K562 (cell line): Measurements from ENCODE around the gene R3HDM2. TPM values are rescaled to one million over a fixed set of nuclear protein-coding genes. Genes with fewer than 3 reads are reported as not detected.
A peak's percentile ranks its signal among the peaks of the same experiment; 100 is the strongest.

ENCODE experiments used
- KDM5B ChIP-seq: fragments of 200-600 bp; sonication (generic); IDR thresholded peaks from 2 replicates; pipeline ENCODE4 v1.6.1; 2012; ENCODE audit warnings: low read depth, mild to moderate bottlenecking, moderate library complexity, low read length, control low read depth, inconsistent platforms; ENCODE audit not compliant: insufficient replicate concordance
- MCM7 ChIP-seq, 2 experiments: fragments of 450-650 bp; IDR thresholded peaks; 2 replicates each; pipeline ENCODE4 v1.6.1; 2016 to 2018
- MXI1 ChIP-seq: IDR thresholded peaks from 2 replicates; pipeline ENCODE4 v1.6.1; 2011; ENCODE audit warnings: low read depth, mild to moderate bottlenecking, improper control_type of control experiment, low read length
- MYNN ChIP-seq, 2 experiments: sonication (generic); formaldehyde crosslinking in 1 of 2; IDR thresholded peaks; 2 replicates each; pipeline versions ENCODE4 v1.5.0 to v1.6.1; 2016 to 2020; ENCODE audit warnings: antibody characterized with exemption in 1 of 2, missing genetic modification reagents in 1 of 2
- PYGO2 ChIP-seq: fragments of 450-650 bp; IDR thresholded peaks from 2 replicates; pipeline ENCODE4 v1.6.1; 2016; ENCODE audit warnings: mild to moderate bottlenecking, missing genetic modification characterization, moderate library complexity, missing compliant biosample characterization
- RFX1 ChIP-seq: fragments of 450-650 bp; IDR thresholded peaks from 2 replicates; pipeline ENCODE4 v1.6.1; 2016; ENCODE audit warnings: mild to moderate bottlenecking, moderate library complexity
- SETDB1 ChIP-seq: IDR thresholded peaks from one replicate; pipeline ENCODE4 v1.6.1; 2012; ENCODE audit warnings: low read length, control low read depth, inconsistent platforms
- SMAD4 ChIP-seq: fragments of 250-450 bp; sonication (Bioruptor Pico); conservative IDR thresholded peaks from 2 replicates; pipeline ENCODE4 v1.8.0; 2021; ENCODE audit warnings: inconsistent platforms, mild to moderate bottlenecking, moderate library complexity
- SRSF7 ChIP-seq: fragments of 200-400 bp; formaldehyde crosslinking; optimal IDR thresholded peaks from 2 replicates; pipeline ENCODE3; 2017; ENCODE audit warnings: mild to moderate bottlenecking, low read depth, low read length
- TAF15 ChIP-seq: fragments of 200-400 bp; formaldehyde crosslinking; IDR thresholded peaks from 2 replicates; pipeline ENCODE4 v1.6.1; 2017; ENCODE audit warnings: mild to moderate bottlenecking, low read depth, low read length, moderate library complexity
- THRAP3 ChIP-seq: fragments of 450-650 bp; IDR thresholded peaks from 2 replicates; pipeline ENCODE4 v1.6.1; 2016; ENCODE audit warnings: mild to moderate bottlenecking, inconsistent platforms, borderline replicate concordance
- XRCC3 ChIP-seq: fragments of 450-650 bp; IDR thresholded peaks from 2 replicates; pipeline ENCODE4 v1.6.1; 2017; ENCODE audit warnings: mild to moderate bottlenecking, moderate library complexity
- ZNF282 ChIP-seq: sonication (generic); formaldehyde crosslinking; IDR thresholded peaks from 2 replicates; pipeline ENCODE4 v1.8.1; 2023; ENCODE audit warnings: missing genetic modification reagents
- ZNF408 ChIP-seq: fragments of 250-450 bp; sonication (Bioruptor Pico); IDR thresholded peaks from 2 replicates; pipeline ENCODE4 v1.4.0; 2020; ENCODE audit warnings: low read depth, mild to moderate bottlenecking, moderate library complexity
- ZNF696 ChIP-seq: fragments of 250-450 bp; sonication (Bioruptor Pico); conservative IDR thresholded peaks from 2 replicates; pipeline ENCODE4 v1.4.0; 2020; ENCODE audit warnings: mild to moderate bottlenecking, moderate library complexity
- ZNF707 ChIP-seq: fragments of 250-450 bp; sonication (Bioruptor Pico); conservative IDR thresholded peaks from 2 replicates; pipeline ENCODE4 v1.8.0; 2022; ENCODE audit warnings: inconsistent platforms, mild to moderate bottlenecking, moderate library complexity
- polyA plus RNA-seq, 8 experiments: library from polyadenylated mRNA; depleted of rRNA in 4 of 8; stranded (reverse) in 5 of 8; unstranded in 3 of 8; fragments of >200 nt; fragmentation: Nextera tagmentation in 2 of 8; fragmentation: Illumina TruSeq in 1 of 8; extraction: Ambion mirVana in 2 of 8; extraction: Trizol in 1 of 8; gene quantifications; 2 replicates each; pipeline versions ENCODE4 v1.2.1 to v1.2.3, GENCODE V29; 2011 to 2014; ENCODE audit warnings: inconsistent platforms in 1 of 8, missing spikeins in 1 of 8
- total RNA-seq, 7 experiments: library from RNA; depleted of rRNA in 6 of 7; stranded (reverse); fragments of >200 nt in 6 of 7; fragmentation: Illumina TruSeq in 2 of 7; extraction: Trizol in 2 of 7; gene quantifications; 2 replicates each; pipeline versions ENCODE4 v1.2.1 to v1.2.3, GENCODE V29; 2011 to 2021; ENCODE audit warnings: low replicate concordance in 1 of 7
- TF ChIP-seq, protein P1 (sequence below): fragments of 450-650 bp; formaldehyde crosslinking; IDR thresholded peaks from 2 replicates; pipeline ENCODE4 v1.4.0; 2020; ENCODE audit warnings: mild to moderate bottlenecking, moderate library complexity
- TF ChIP-seq, protein P2 (sequence below): sonication (generic); formaldehyde crosslinking; IDR thresholded peaks from 2 replicates; pipeline ENCODE4 v1.9.0; 2022; ENCODE audit warnings: mild to moderate bottlenecking, missing genetic modification reagents
- TF ChIP-seq, protein P3 (sequence below): fragments of 450-650 bp; formaldehyde crosslinking; conservative IDR thresholded peaks from 2 replicates; pipeline ENCODE4 v1.4.0; 2022; ENCODE audit warnings: mild to moderate bottlenecking, missing genetic modification characterization
- TF ChIP-seq, protein P4 (sequence below): fragments of 150-350 bp; conservative IDR thresholded peaks from 2 replicates; pipeline ENCODE4 v1.6.1; 2014; ENCODE audit warnings: low read length

R3HDM2 gene
- total and polyA plus RNA-seq, 9 of the 15 experiments (the other 6 are each of a cell fraction or from before 2014, with no cell fraction given): 3.3 to 18.8 (median 9.0) TPM

DNA sequence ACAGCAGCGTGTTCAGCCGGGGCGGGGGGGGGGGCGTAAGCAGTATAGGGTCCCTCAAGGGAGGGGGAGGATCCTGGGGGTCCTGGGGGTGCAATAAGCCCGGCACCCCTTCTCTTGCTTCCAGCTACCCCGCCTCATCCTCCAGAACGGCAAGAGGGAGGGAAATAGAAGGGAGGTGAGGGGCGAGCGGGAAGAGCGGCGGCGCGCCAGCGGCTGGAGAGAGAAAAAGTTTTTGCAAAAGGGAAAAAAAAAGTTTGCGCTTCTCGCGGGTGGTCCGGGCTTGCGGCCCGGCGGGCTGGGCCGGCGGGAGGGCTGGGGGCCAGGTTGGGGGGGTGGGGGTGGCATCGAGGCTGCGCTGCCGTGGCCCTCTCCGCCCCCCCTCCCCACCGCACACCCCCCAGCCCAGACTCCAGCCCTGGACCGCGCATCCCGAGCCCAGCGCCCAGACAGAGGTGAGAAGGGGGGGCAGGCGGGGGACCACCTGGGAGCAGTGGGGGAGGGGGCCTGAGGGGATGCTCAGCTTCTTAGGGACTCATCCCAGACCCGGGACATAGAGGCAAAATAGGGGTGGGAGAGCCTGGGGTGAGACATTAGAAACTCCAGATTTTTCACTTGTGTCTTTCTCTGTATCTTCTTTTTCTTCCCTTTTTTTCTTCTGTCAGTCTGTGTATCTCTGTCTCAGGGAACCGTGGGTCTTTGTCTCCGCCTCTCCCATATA lies 29.1 kb upstream of the R3HDM2 start, which contains the start of gene GLI1 (continued):
- TF ChIP-seq MYNN (IDR thresholded peaks at IDR 0.05) (no peak), MYNN (CRISPR knock-in tag; IDR thresholded peaks at IDR 0.05) (no peak), TAF15 (no peak), KDM5B (peak; percentile 12), XRCC3 (no peak), THRAP3 (no peak), ZNF696 (CRISPR knock-in tag) (no peak), SMAD4 (no peak), PYGO2 (no peak), ZNF408 (CRISPR knock-in tag) (no peak), ZNF282 (CRISPR knock-in tag) (no peak), SRSF7 (no peak), MXI1 (no peak), MCM7 (IDR thresholded peaks at IDR 0.05) (no peak), RFX1 (no peak), ZNF707 (CRISPR knock-in tag) (no peak), SETDB1 (no peak)
- TF ChIP-seq, protein P1, sequence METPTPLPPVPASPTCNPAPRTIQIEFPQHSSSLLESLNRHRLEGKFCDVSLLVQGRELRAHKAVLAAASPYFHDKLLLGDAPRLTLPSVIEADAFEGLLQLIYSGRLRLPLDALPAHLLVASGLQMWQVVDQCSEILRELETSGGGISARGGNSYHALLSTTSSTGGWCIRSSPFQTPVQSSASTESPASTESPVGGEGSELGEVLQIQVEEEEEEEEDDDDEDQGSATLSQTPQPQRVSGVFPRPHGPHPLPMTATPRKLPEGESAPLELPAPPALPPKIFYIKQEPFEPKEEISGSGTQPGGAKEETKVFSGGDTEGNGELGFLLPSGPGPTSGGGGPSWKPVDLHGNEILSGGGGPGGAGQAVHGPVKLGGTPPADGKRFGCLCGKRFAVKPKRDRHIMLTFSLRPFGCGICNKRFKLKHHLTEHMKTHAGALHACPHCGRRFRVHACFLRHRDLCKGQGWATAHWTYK (CRISPR knock-in tag): no peak
- TF ChIP-seq, protein P2, sequence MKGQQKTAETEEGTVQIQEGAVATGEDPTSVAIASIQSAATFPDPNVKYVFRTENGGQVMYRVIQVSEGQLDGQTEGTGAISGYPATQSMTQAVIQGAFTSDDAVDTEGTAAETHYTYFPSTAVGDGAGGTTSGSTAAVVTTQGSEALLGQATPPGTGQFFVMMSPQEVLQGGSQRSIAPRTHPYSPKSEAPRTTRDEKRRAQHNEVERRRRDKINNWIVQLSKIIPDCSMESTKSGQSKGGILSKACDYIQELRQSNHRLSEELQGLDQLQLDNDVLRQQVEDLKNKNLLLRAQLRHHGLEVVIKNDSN (CRISPR knock-in tag): no peak
- TF ChIP-seq, protein P3, sequence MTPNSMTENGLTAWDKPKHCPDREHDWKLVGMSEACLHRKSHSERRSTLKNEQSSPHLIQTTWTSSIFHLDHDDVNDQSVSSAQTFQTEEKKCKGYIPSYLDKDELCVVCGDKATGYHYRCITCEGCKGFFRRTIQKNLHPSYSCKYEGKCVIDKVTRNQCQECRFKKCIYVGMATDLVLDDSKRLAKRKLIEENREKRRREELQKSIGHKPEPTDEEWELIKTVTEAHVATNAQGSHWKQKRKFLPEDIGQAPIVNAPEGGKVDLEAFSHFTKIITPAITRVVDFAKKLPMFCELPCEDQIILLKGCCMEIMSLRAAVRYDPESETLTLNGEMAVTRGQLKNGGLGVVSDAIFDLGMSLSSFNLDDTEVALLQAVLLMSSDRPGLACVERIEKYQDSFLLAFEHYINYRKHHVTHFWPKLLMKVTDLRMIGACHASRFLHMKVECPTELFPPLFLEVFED (CRISPR knock-in tag): no peak
- TF ChIP-seq, protein P4, sequence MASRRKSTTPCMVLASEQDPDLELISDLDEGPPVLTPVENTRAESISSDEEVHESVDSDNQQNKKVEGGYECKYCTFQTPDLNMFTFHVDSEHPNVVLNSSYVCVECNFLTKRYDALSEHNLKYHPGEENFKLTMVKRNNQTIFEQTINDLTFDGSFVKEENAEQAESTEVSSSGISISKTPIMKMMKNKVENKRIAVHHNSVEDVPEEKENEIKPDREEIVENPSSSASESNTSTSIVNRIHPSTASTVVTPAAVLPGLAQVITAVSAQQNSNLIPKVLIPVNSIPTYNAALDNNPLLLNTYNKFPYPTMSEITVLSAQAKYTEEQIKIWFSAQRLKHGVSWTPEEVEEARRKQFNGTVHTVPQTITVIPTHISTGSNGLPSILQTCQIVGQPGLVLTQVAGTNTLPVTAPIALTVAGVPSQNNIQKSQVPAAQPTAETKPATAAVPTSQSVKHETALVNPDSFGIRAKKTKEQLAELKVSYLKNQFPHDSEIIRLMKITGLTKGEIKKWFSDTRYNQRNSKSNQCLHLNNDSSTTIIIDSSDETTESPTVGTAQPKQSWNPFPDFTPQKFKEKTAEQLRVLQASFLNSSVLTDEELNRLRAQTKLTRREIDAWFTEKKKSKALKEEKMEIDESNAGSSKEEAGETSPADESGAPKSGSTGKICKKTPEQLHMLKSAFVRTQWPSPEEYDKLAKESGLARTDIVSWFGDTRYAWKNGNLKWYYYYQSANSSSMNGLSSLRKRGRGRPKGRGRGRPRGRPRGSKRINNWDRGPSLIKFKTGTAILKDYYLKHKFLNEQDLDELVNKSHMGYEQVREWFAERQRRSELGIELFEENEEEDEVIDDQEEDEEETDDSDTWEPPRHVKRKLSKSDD: no peak
